Lower leg skin (tissue), 4 donors: ENCODE data around the gene NBAS. TPM values are rescaled to one million over a fixed set of nuclear protein-coding genes. Genes with fewer than 3 reads are reported as not detected.

ENCODE experiments used
- DNase-seq, 2 donors: peaks; one replicate each; pipeline ENCODE4 v3.0.0-alpha.2; 2019; ENCODE audit warnings: low spot score in 2 of 2
- H3K4me3 ChIP-seq: fragments of 200-600 bp; sonication (generic); 2 replicates; pipeline ENCODE4 v1.5.1; 2017; ENCODE audit warnings: mild to moderate bottlenecking, low read depth; ENCODE audit not compliant: poor library complexity, severe bottlenecking
- POLR2A ChIP-seq, 2 donors: fragments of 450-650 bp; IDR thresholded peaks; one replicate each; pipeline ENCODE4 v1.6.1; 2016 to 2017; ENCODE audit warnings: antibody characterized with exemption in 2 of 2, mild to moderate bottlenecking in 1 of 2, moderate library complexity in 1 of 2
- WGBS, 2 donors: methylation state at CpG; one replicate each; pipeline ENCODE4 v1.1.5; 2018; 5-methylcytosine and 5-hydroxymethylcytosine counted together
- intact Hi-C: fragments of 100-400 bp; cut with DNase I; formaldehyde crosslinking; loops from one replicate; pipeline ENCODE4 v1.15.0; 2023; ENCODE audit warnings: low total_unique reads
- total RNA-seq, 4 donors: library from RNA; depleted of rRNA; stranded (reverse); fragments of >200 nt; gene quantifications; one replicate each; pipeline ENCODE4 v1.1.0, GENCODE V29; 2016
- TF ChIP-seq, protein P1 (sequence below), 3 donors: fragments of 450-650 bp; IDR thresholded peaks; one replicate each; pipeline ENCODE4 v1.5.1; 2016; ENCODE audit warnings: antibody characterized with exemption in 3 of 3, mild to moderate bottlenecking in 3 of 3, moderate library complexity in 2 of 3

NBAS gene
- total RNA-seq, 4 donors from 2014 or later = 26.6 to 40.2 (median 38.3) TPM

GRCh38 chr2:15565994-15566671, 5.0 kb upstream of the NBAS start:
- no peak for DNase-seq
- TF ChIP-seq POLR2A (IDR thresholded peaks at IDR 0.05) = no peak
- intact Hi-C loops = no loop called here
- no peak overlapping the region for H3K4me3 ChIP-seq
- 0 to 46% methylated on average over 2 of the region's 2 CpGs for WGBS, 2 donors

DNA sequence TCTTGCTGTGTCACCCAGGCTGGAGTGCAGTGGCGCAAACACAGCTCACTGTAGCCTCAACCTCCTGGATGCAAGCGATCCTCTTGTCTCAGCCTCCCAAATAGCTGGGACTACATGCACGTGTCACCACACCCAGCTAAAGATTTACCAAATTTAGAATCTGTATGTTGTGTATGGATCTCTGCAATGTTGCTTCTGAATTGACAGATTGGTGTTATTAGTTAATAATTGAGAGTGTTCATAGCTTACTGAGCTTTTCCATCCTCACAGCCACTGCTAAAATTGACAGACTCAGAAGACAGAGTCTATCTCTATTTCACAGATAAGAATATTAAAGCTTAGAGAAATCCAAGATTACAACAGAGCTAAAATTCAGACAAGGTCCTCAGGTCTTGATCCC, 4.3 kb upstream of the NBAS start:
- no peak for DNase-seq
- H3K4me3 ChIP-seq = no peak overlapping the region
- TF ChIP-seq, protein P1, sequence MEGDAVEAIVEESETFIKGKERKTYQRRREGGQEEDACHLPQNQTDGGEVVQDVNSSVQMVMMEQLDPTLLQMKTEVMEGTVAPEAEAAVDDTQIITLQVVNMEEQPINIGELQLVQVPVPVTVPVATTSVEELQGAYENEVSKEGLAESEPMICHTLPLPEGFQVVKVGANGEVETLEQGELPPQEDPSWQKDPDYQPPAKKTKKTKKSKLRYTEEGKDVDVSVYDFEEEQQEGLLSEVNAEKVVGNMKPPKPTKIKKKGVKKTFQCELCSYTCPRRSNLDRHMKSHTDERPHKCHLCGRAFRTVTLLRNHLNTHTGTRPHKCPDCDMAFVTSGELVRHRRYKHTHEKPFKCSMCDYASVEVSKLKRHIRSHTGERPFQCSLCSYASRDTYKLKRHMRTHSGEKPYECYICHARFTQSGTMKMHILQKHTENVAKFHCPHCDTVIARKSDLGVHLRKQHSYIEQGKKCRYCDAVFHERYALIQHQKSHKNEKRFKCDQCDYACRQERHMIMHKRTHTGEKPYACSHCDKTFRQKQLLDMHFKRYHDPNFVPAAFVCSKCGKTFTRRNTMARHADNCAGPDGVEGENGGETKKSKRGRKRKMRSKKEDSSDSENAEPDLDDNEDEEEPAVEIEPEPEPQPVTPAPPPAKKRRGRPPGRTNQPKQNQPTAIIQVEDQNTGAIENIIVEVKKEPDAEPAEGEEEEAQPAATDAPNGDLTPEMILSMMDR (IDR thresholded peaks at IDR 0.05) = no peak
- no peak for TF ChIP-seq POLR2A (IDR thresholded peaks at IDR 0.05)
- 81 to 82% methylated on average over 3 of the region's 3 CpGs for WGBS, 2 donors
- intact Hi-C loops = no loop called here

DNA sequence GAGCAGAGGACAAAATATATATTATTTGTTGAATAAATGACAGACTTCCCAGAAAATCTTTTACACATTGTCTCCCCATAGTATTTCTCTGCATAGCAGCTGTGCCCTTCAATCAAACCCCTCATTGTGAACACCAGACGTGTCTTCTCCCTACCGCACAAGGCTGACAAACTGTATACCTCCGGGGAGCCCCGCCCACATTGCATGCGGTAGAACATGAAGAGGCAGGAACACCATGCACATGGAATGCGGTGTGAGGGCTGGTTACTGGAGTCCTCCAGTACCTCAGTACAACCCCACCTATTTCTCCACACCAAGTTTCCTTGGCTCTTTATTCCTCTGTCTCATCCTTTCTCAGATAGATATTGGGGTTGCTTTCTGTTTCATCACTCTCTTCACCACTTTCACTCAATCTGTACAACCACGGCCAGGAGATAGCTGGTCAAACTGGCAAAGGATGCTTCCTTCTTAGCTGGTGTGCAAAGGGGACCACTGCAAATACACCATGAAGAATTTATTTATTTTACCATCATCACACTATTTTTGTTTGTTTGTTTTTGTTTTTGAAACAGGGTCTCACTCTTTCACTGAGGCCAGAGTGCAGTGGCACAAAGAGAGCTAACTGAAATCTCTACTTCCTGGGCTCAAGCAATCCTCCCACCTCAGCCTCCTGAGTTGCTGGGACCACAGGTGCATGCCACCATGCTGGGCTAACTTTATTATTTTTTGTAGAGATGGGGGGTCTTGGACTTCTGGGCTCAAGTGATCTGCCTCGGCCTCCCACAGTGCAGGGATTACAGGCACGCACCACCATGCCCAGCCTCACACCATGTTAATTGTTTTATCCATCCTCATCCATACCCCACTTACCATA, 2.3 kb upstream of the NBAS start:
- intact Hi-C loops = no loop called here
- DNase-seq = no peak
- no peak for TF ChIP-seq POLR2A (IDR thresholded peaks at IDR 0.05)
- TF ChIP-seq, protein P1 (IDR thresholded peaks at IDR 0.05) = no peak
- H3K4me3 ChIP-seq = no peak overlapping the region
- WGBS, 2 donors = 74 to 76% methylated on average over 9 of the region's 9 CpGs

DNA sequence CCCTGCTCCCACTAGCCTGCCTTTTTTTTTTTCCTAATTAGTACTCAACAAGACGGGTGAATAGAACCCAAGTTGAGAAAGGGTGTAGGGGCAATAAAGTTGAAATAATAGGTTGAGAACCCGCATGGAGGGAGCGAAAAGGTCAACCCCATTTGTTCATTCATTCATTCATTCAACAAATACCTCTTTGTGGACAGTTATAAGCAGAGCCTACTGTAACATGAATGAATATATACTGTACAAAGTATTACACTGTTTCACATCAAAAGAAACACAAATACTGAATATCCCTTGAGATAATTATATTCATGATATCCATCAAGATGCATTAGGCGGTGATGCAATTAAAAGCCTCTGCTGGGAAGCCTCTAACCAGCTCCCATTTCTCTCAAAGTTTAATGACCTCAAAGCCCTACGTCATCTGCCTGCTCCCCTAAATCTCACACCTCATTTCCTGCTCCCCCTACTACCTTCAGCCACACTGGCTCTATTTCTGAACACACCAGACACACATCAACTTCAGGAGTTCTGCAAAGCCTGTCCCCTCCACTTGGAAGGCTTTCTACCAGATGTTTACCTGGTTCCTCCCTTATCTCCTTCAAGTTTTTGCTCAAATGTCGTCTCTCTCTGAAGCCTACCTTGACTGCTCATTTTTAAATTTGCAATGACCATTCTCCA, 1.4 kb upstream of the NBAS start:
- 79 to 81% methylated on average over 6 of the region's 6 CpGs for WGBS, 2 donors
- intact Hi-C loops = no loop called here
- no peak overlapping the region for H3K4me3 ChIP-seq
- no peak for DNase-seq
- TF ChIP-seq POLR2A (IDR thresholded peaks at IDR 0.05) = no peak

- TF ChIP-seq, protein P1 (IDR thresholded peaks at IDR 0.05) = no peak
- DNase-seq = no peak
- intact Hi-C loops = no loop called here
- WGBS, 2 donors = 5 to 6% methylated on average over 13 of the region's 13 CpGs
- H3K4me3 ChIP-seq = peak overlapping the region; percentile 96
These were observed 625 bp upstream of the NBAS start for GRCh38 chr2:15561574-15562344.

DNA sequence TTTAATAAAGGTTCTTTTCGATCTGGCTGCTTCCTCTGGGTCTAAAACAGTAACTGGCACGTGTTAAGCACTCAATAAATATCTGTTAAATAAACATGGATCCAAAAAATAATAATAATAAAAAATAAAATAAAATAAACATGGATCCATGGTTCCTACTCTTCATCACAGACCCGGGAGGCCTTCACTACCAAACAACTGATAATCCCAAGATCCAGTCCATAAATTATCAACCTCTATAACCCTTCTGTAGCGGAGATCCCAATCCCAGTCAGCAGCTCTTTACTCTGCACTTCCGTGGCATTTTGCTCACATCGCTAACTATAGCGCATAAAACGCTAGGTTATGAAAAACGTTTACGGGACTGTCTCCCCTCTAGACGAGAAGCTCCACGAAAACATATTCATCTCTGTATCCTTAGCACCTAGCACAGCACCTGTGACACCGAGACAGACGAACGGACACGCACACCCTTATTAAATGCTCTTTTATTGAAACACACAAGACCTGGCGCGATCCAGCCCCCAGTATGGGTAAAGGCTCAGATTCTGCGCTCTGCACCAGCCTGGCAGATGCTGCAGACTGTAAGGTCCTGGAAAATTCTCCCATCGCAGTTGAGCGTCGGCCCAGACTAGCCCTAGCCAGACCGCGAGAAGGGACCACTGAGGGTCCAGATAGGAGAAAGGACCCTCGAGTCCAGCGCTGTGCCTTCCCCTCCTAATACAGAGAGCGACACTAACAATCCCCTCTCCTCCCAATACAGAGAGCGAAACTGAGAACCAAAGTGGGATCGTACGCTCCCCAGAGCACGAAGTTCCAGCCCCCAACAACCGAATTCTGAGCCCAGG, 770 bp downstream of the NBAS start:
- 1% methylated on average over 27 to 32 of the region's 32 CpGs for WGBS, 2 donors
- TF ChIP-seq POLR2A (IDR thresholded peaks at IDR 0.05) = no peak
- TF ChIP-seq, protein P1 (IDR thresholded peaks at IDR 0.05) = no peak
- intact Hi-C loops = no loop called here

More for the DNA sequence above, 770 bp downstream of the NBAS start:
- no peak for DNase-seq
- H3K4me3 ChIP-seq = peak overlapping the region; percentile 96
